ENCODE measurements around the gene STK11. TPM values are rescaled to one million over a fixed set of nuclear protein-coding genes. Genes with fewer than 3 reads are reported as not detected.

STK11 gene
- total and polyA plus RNA-seq, 2 experiments from 2014 or later, result 122 to 180 TPM

GRCh38 chr19:1254530-1255185, 49.1 kb downstream of the STK11 start:
- no peaks in the 10 kb centered on the region for H3K27me3 ChIP-seq
- H3K4me1 ChIP-seq (ENCODE audit: low read depth), result peaks cover 11% of the 10 kb centered on the region
- peaks cover 44% of the 10 kb centered on the region for H3K36me3 ChIP-seq
- no peaks in the 10 kb centered on the region for H3K9me3 ChIP-seq (ENCODE audit: low read depth)
- DNase-seq (ENCODE audit: low read depth in 1 of 2, low spot score in 1 of 2), result no peak
- TF ChIP-seq CTCF (IDR thresholded peaks at IDR 0.05; ENCODE audit: low read depth, low read length), result no peak
- H3K4me3 ChIP-seq, result no peak overlapping the region
- peak overlapping the region; percentile 28 for H3K27ac ChIP-seq

- no peaks in the 10 kb centered on the region for H3K27me3 ChIP-seq
- peaks cover 44% of the 10 kb centered on the region for H3K36me3 ChIP-seq
- H3K9me3 ChIP-seq (ENCODE audit: low read depth), result no peaks in the 10 kb centered on the region
- no peak overlapping the region for H3K4me3 ChIP-seq
- H3K4me1 ChIP-seq (ENCODE audit: low read depth), result peaks cover 14% of the 10 kb centered on the region
- no peak for DNase-seq (ENCODE audit: low read depth in 1 of 2, low spot score in 1 of 2)
- H3K27ac ChIP-seq, result peak overlapping the region; percentile 31
- no peak for TF ChIP-seq CTCF (IDR thresholded peaks at IDR 0.05; ENCODE audit: low read depth, low read length)
Measured at GRCh38 chr19:1255186-1256161, 49.9 kb downstream of the STK11 start.

- Histone ChIP-seq H3K4me3 (no peak overlapping the region), H3K36me3 (peaks cover 44% of the 10 kb centered on the region), H3K9me3 (ENCODE audit: low read depth) (no peaks in the 10 kb centered on the region), H3K27ac (peak overlapping the region; percentile 64), H3K4me1 (ENCODE audit: low read depth) (peaks cover 21% of the 10 kb centered on the region), H3K27me3 (no peaks in the 10 kb centered on the region)
- no peak for DNase-seq (ENCODE audit: low read depth in 1 of 2, low spot score in 1 of 2)
- TF ChIP-seq CTCF (IDR thresholded peaks at IDR 0.05; ENCODE audit: low read depth, low read length), result no peak
Measured at GRCh38 chr19:1256646-1257474, 51.3 kb downstream of the STK11 start.

GRCh38 chr19:1257475-1258162, 52.0 kb downstream of the STK11 start:
- TF ChIP-seq CTCF (IDR thresholded peaks at IDR 0.05; ENCODE audit: low read depth, low read length), result no peak
- Histone ChIP-seq H3K36me3 (peaks cover 44% of the 10 kb centered on the region), H3K4me1 (ENCODE audit: low read depth) (peaks cover 21% of the 10 kb centered on the region), H3K9me3 (ENCODE audit: low read depth) (no peaks in the 10 kb centered on the region), H3K27me3 (no peaks in the 10 kb centered on the region), H3K4me3 (no peak overlapping the region), H3K27ac (peak overlapping the region; percentile 64)
- DNase-seq (ENCODE audit: low read depth in 1 of 2, low spot score in 1 of 2), result no peak

GRCh38 chr19:1258163-1258492, 52.5 kb downstream of the STK11 start:
- Histone ChIP-seq H3K4me1 (ENCODE audit: low read depth) (peaks cover 21% of the 10 kb centered on the region), H3K27me3 (no peaks in the 10 kb centered on the region), H3K36me3 (peaks cover 44% of the 10 kb centered on the region), H3K4me3 (no peak overlapping the region), H3K27ac (peak overlapping the region; percentile 64), H3K9me3 (ENCODE audit: low read depth) (no peaks in the 10 kb centered on the region)
- no peak for DNase-seq (ENCODE audit: low read depth in 1 of 2, low spot score in 1 of 2)
- TF ChIP-seq CTCF (IDR thresholded peaks at IDR 0.05; ENCODE audit: low read depth, low read length), result no peak
